Natural killer cell (primary cell): ENCODE results near the gene TCP10L. TPM values are rescaled to one million over a fixed set of nuclear protein-coding genes. Genes with fewer than 3 reads are reported as not detected.

ENCODE experiments used
- ATAC-seq, 3 donors: fragments of 150-1000 bp in 2 of 3; fragments of 200-7000 bp in 1 of 3; cut with Tn5 transposase; 1 replicate in 1 of 3; 2 replicates in 2 of 3; pipeline ENCODE4 v1.10.0; 2021; ENCODE audit warnings: mild to moderate bottlenecking in 2 of 3, moderate library complexity in 2 of 3
- DNase-seq, 2 donors: peaks; one replicate each; pipeline versions ENCODE4 v3.0.0 to v3.0.0-alpha.2; 2013 to 2021; ENCODE audit warnings: mixed read lengths in 1 of 2
- H3K27ac ChIP-seq: one replicate; pipeline ENCODE4 v1.5.1; 2013; ENCODE audit warnings: mild to moderate bottlenecking, low read length
- H3K27me3 ChIP-seq: one replicate; pipeline ENCODE4 v1.6.1; 2013; ENCODE audit warnings: low read length; ENCODE audit not compliant: control insufficient read depth, insufficient read depth
- H3K36me3 ChIP-seq: one replicate; pipeline ENCODE4 v1.6.1; 2013; ENCODE audit warnings: low read length; ENCODE audit not compliant: control insufficient read depth, insufficient read depth
- H3K4me1 ChIP-seq: one replicate; pipeline ENCODE4 v1.6.1; 2013; ENCODE audit warnings: low read length; ENCODE audit not compliant: control insufficient read depth, insufficient read depth
- H3K4me3 ChIP-seq: one replicate; pipeline ENCODE4 v1.5.1; 2013; ENCODE audit warnings: low read length
- H3K9me3 ChIP-seq: one replicate; pipeline ENCODE4 v1.6.1; 2013; ENCODE audit warnings: low read length; ENCODE audit not compliant: control insufficient read depth, insufficient read depth
- H3K27ac Mint-ChIP-seq, 2 donors: one replicate each; pipeline ENCODE4 v1.8.0; 2022; ENCODE audit warnings: mild to moderate bottlenecking in 2 of 2, mixed read lengths in 2 of 2, moderate library complexity in 1 of 2
- H3K27me3 Mint-ChIP-seq, 2 donors: one replicate each; pipeline ENCODE4 v1.8.0; 2022; ENCODE audit warnings: low read depth in 2 of 2, mixed read lengths in 2 of 2
- H3K36me3 Mint-ChIP-seq: one replicate; pipeline ENCODE4 v1.8.0; 2022; ENCODE audit warnings: mixed read lengths
- H3K4me1 Mint-ChIP-seq, 2 donors: one replicate each; pipeline ENCODE4 v1.8.0; 2022; ENCODE audit warnings: mixed read lengths in 2 of 2
- H3K4me3 Mint-ChIP-seq: one replicate; pipeline ENCODE4 v1.8.0; 2022; ENCODE audit warnings: mild to moderate bottlenecking, moderate library complexity, mixed read lengths
- H3K9me3 Mint-ChIP-seq, 2 donors: one replicate each; pipeline ENCODE4 v1.8.0; 2022; ENCODE audit warnings: mixed read lengths in 2 of 2
- WGBS: methylation state at CpG from one replicate; pipeline ENCODE4 v1.1.7; 2013; ENCODE audit warnings: missing lambda C conversion rate; ENCODE audit not compliant: insufficient coverage; 5-methylcytosine and 5-hydroxymethylcytosine counted together
- intact Hi-C: fragments of 100-400 bp; cut with micrococcal nuclease; formaldehyde crosslinking; loops from one replicate; pipeline ENCODE4 v1.14.2; 2022
- total RNA-seq, 4 donors: library from RNA; stranded (reverse); fragments of 120-200 nt in 1 of 4; gene quantifications; one replicate each; pipeline versions ENCODE4 v1.2.3 to v1.2.4, GENCODE V29; 2013 to 2022
- TF ChIP-seq, protein P1 (sequence below): fragments of 200-600 bp; IDR thresholded peaks from one replicate; pipeline ENCODE4 v1.8.0; 2022; ENCODE audit warnings: antibody characterized with exemption

The TCP10L gene
- total RNA-seq, 3 donors from 2014 or later (not counting 1 experiment from before 2014, with no cell fraction given): 0.47 to 1.3 (median 0.93) TPM

DNA sequence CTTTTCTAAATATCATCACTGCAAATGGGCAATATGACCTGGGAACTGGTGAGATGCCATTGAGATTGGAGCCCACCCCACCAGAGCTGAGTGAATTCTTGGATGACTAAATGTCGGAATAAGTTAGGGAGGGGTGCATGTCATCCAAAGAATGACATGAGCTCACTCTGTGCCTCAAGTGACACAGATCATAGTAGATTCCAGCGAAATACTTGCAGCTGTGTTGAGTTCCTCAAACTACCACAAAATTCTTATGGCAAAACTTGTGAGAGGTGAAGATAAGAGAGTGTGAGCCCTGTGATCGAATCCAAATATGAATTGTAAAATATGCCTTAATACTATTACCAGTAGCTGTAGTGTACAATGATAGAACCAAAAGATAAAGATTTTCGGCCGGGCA lies 2.3 kb upstream of the TCP10L start:
- Mint-ChIP-seq H3K27ac (no peak overlapping the region), H3K4me3 (no peak overlapping the region), H3K4me1 (no peaks in the 10 kb centered on the region), H3K9me3 (no peaks in the 10 kb centered on the region), H3K27me3 (no peaks in the 10 kb centered on the region), H3K36me3 (no peaks in the 10 kb centered on the region)
- H3K4me3 ChIP-seq: no peak overlapping the region
- H3K27me3 ChIP-seq: no peaks in the 10 kb centered on the region
- TF ChIP-seq, protein P1, sequence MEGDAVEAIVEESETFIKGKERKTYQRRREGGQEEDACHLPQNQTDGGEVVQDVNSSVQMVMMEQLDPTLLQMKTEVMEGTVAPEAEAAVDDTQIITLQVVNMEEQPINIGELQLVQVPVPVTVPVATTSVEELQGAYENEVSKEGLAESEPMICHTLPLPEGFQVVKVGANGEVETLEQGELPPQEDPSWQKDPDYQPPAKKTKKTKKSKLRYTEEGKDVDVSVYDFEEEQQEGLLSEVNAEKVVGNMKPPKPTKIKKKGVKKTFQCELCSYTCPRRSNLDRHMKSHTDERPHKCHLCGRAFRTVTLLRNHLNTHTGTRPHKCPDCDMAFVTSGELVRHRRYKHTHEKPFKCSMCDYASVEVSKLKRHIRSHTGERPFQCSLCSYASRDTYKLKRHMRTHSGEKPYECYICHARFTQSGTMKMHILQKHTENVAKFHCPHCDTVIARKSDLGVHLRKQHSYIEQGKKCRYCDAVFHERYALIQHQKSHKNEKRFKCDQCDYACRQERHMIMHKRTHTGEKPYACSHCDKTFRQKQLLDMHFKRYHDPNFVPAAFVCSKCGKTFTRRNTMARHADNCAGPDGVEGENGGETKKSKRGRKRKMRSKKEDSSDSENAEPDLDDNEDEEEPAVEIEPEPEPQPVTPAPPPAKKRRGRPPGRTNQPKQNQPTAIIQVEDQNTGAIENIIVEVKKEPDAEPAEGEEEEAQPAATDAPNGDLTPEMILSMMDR: no peak
- no peaks in the 10 kb centered on the region for H3K36me3 ChIP-seq
- intact Hi-C loops: no loop called here
- no peak overlapping the region for H3K27ac ChIP-seq
- DNase-seq (no peak), ATAC-seq (no peak)
- no peaks in the 10 kb centered on the region for H3K9me3 ChIP-seq
- no peaks in the 10 kb centered on the region for H3K4me1 ChIP-seq
- WGBS: 97% methylated on average over 4 of the region's 5 CpGs

DNA sequence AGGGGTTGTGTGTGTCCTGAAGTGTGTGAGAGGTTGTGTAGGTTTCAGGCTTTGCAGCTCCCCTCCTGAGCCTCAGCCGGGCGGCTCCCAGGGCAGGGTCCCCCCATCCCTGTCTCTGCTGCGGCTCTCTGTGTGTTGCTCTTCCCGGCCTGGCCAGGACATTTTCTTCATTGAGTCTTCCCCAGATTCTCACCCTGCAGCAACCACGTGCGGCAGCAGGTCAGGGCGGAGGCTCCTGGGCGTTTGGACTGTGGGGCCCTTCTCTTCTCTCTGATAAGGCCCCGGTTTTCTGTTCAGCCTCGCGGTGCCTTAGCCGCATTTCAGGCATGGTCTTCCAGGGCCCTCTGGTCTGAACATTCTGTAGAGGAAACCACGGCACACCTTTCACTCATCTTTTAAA lies 1.8 kb upstream of the TCP10L start:
- H3K9me3 ChIP-seq: no peaks in the 10 kb centered on the region
- H3K9me3 Mint-ChIP-seq: no peaks in the 10 kb centered on the region
- H3K27ac ChIP-seq: no peak overlapping the region
- intact Hi-C loops: no loop called here
- no peaks in the 10 kb centered on the region for H3K27me3 Mint-ChIP-seq
- H3K27ac Mint-ChIP-seq: no peak overlapping the region
- DNase-seq (no peak), ATAC-seq (no peak)
- no peaks in the 10 kb centered on the region for H3K4me1 ChIP-seq
- no peaks in the 10 kb centered on the region for H3K36me3 ChIP-seq
- H3K4me3 Mint-ChIP-seq: no peak overlapping the region
- no peak overlapping the region for H3K4me3 ChIP-seq
- H3K36me3 Mint-ChIP-seq: no peaks in the 10 kb centered on the region
- H3K4me1 Mint-ChIP-seq: no peaks in the 10 kb centered on the region
- WGBS: 89% methylated on average over 13 of the region's 13 CpGs
- no peaks in the 10 kb centered on the region for H3K27me3 ChIP-seq
- TF ChIP-seq, protein P1: no peak

DNA sequence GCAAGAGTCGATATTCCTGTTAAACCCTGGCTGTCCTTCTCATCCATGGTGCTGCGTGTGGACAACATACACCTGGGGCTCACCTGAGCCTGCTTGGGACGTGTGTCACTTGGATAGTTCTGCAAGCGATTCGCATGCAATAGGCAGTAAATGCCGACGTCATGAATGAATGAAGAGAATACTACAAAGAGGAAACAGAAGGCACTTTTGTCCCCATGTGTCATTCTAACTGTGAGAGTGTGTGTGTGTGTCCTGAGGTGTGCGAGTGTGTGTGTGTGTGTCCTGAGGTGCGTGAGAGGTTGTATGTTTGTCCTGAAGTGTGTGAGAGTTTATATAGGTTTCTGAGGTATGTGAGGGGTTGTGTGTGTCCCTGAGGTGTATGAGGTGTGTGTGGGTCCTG lies 647 bp upstream of the TCP10L start:
- TF ChIP-seq, protein P1: no peak
- no peaks in the 10 kb centered on the region for H3K27me3 Mint-ChIP-seq
- WGBS: 89% methylated on average over 9 of the region's 9 CpGs

DNA sequence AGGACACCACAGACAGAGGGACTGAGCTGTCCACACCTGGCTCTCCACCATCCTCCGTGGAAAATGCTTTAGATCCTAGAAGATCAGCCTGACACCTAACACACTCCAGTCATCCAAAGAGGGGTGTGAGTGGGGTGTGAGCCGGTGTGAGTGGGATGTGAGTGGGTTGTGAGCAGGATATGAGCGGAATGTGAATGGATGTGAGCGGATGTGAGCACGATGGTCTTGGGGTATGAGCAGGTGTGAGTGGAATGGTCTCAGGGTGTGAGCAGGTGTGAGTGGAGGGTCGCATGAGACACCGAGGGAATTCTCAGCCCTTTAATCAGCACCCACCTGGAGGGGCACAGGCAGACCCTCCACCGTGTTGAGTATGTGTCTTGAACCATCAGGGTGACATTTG lies 851 bp downstream of the TCP10L start:
- H3K27me3 ChIP-seq: no peaks in the 10 kb centered on the region
- Mint-ChIP-seq H3K36me3 (no peaks in the 10 kb centered on the region), H3K4me3 (no peak overlapping the region), H3K27me3 (no peaks in the 10 kb centered on the region), H3K9me3 (no peaks in the 10 kb centered on the region), H3K27ac (no peak overlapping the region), H3K4me1 (no peaks in the 10 kb centered on the region)
- WGBS: 97% methylated on average over 7 of the region's 8 CpGs
- no peak overlapping the region for H3K4me3 ChIP-seq
- no peaks in the 10 kb centered on the region for H3K9me3 ChIP-seq
- H3K4me1 ChIP-seq: no peaks in the 10 kb centered on the region
- ATAC-seq (no peak), DNase-seq (no peak)
- H3K36me3 ChIP-seq: no peaks in the 10 kb centered on the region
- intact Hi-C loops: no loop called here
- H3K27ac ChIP-seq: no peak overlapping the region
- TF ChIP-seq, protein P1: no peak

More for the DNA sequence above, 647 bp upstream of the TCP10L start:
- no peak for ATAC-seq
- no peak overlapping the region for H3K4me3 ChIP-seq
- Mint-ChIP-seq H3K9me3 (no peaks in the 10 kb centered on the region), H3K4me1 (no peaks in the 10 kb centered on the region), H3K4me3 (no peak overlapping the region), H3K36me3 (no peaks in the 10 kb centered on the region), H3K27ac (no peak overlapping the region)
- no peaks in the 10 kb centered on the region for H3K27me3 ChIP-seq
- intact Hi-C loops: no loop called here
- H3K4me1 ChIP-seq: no peaks in the 10 kb centered on the region
- H3K9me3 ChIP-seq: no peaks in the 10 kb centered on the region
- DNase-seq: no peak
- H3K36me3 ChIP-seq: no peaks in the 10 kb centered on the region
- no peak overlapping the region for H3K27ac ChIP-seq
